Activated CD8-positive, alpha-beta memory T cell treated with anti-CD3 and anti-CD28 coated beads, Interleukin-2, amount 50 U/mL, for 24 hours (primary cell): ENCODE data around the gene HOXA13.

Experiments
- DNase-seq: peaks from one replicate; pipeline ENCODE4 v3.0.0-alpha.2; 2020; ENCODE audit errors: extremely low read depth

Gene HOXA13

DNA sequence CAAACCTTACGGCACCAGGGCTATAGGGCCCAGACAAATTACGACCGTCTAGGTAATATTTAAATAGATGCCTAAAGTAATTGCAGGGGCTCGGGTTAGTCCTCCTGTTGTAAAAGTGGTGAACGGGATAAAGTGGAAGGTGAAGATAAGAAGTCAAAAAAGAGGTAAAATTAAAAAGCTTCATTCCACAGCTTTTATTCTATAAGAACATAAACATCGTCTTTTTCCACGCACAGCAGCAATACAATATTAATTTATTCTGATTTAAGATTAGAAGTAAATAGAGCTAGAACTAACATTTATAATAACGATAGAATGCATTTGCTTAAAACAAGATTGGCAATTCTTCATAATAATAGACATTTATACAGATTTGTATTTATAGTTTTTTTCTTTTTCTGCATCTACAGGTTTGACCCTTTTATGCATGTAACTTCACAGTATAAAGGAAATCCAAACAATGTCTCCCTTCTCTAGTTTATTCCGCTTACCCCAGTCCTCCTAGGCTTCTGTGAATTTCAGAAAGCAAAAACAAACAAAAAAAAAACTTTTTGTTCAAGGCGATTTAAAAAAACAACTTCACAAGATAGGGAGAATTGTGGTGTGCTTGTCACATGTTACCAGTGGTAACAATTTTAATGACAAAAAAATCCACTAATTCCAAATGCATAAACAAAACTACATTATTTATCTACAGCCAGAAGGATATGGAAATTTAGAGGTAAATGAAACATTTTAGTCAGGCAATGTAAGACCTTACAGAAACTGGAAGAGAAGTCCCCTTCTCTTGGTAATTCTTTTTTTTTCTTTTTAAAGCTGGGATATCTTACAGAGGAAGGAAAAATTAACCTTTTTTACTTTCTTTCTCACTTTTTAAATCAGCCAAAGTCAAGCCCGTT, 29.2 kb downstream of the HOXA13 start:
- DNase-seq, result no peak

DNA sequence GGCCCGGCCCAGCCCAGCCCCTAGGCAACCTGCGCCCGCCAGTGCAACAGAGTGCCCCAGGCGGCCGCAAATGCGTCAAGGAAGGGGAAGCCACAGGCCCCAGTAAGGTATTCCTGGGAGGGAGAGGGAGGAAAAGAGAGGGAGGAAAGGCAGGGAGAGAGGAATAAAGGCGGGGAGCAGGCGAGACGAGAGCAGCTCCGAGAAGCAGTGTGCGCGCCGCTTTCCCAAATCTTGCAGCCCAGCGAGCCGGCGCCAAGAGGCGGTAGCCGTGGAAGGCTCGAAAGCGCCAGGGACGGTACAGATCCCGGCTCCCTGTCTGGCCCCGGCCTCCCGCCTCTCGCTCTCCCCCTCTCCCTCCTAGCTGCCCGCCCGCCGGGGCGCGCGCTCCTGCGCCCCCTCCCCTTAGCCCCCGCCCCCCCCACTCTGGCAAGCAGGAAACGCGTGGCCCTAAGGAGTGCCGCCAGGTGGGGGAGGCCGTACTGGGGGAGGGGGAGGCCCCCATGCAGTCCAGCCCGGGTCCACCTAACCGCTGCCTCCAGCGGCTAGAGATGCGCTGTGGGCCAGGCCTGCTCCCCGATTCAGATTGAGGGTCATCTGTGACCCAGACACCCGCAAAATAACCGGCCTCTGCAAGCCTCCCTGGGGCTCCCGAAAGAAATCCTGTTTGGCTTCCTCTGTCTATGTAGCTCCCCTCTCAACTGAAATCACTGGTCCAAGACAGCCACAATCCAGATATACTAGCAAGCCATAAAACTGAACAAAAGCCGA, 30.0 kb downstream of the HOXA13 start:
- no peak for DNase-seq

DNA sequence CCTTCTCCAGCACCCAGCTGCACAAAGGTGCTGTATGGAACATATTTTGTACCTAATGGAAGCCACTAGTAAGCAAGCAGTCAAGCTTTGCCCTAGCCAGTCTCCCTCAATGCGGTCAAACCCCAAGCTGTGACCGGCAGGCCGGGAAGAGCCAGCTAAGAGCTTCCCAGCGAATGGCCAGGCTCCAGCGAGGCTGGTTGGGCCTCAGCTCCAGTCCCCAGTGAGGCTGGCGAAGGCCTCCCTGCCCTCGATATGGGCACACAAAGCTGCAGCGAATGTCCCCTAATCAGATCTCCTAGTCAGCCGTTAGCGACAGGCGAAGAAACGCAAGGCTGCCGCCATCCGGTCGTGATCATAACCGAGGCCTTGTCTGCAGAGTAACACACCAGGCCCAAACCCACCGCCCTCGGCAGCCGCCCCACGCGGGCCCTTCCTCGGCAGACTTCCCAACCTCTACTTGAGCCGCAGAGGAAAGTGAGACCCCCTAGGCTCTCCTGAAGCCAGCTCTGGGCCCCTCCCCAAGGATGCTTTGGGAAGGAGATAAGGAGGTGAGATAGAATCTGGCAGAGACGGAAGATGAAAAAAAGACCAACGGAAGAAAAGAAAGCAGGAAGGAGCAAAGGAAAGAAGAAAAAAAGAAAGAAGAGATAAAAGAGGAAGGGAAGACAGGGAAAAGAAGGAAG, 31.5 kb downstream of the HOXA13 start:
- DNase-seq, result no peak

DNA sequence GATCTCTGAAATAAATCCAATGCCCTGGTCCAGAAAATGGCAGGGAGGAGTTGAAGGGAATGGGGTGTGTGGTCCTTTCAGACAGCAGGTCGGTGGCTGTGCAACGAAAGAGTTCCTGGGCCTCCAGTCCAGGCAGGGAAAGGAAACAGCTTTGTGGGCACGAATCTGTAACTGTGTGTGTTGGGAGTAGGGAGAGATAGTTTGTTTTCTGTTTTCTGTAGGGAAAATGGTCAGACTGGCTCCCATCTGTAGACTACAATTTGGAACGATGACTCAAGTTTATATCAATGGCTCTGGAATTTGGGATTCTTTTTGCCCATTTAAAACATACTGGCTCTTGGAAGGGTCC, 32.0 kb downstream of the HOXA13 start:
- DNase-seq, result no peak

DNA sequence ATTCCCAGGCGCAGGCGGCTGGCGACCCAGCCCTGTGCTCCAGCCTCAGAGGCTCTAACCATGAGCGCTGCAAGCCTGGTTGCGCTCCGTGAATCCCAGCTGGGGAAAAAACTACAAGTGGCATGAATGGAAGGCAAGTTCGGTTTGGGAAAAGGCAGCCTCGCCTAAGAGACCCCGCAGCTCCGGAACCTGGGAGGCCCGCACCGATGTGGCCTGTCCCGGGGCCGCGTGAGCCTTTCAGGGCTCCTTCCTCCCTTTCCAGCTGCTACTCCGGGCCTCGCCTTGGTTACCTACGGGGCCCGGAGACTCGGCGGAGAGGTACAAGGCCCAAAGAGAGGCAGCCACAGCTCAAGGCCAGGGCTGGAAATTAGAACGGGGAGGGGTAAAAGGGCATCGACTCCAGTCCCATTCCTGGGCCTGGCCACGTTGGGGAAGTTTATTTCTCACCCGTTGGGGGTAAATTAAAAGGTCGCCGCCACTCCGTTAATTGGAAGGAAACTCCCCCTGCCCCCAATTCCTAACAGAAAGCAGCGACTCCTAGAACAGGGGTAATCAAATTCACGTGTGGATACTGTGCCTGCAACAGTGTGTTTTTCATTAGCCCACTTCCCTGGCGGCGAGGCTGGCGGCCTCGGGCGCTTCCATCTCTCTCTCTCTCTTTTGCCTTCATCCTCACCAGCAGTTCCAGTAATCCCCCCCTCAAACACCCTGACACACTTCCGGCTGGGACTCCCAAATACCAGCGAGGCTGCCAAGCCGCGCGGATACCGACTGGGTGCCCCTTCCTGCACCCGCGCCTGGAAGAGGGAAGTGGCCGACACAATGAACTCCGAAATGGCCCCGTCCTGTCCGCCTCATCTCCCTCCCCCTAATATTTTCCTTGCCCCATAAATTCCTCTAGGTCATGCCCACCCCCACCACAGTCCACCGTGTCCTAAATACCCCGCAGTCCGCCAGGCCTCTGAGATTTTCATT, 33.1 kb downstream of the HOXA13 start:
- DNase-seq, result no peak

DNA sequence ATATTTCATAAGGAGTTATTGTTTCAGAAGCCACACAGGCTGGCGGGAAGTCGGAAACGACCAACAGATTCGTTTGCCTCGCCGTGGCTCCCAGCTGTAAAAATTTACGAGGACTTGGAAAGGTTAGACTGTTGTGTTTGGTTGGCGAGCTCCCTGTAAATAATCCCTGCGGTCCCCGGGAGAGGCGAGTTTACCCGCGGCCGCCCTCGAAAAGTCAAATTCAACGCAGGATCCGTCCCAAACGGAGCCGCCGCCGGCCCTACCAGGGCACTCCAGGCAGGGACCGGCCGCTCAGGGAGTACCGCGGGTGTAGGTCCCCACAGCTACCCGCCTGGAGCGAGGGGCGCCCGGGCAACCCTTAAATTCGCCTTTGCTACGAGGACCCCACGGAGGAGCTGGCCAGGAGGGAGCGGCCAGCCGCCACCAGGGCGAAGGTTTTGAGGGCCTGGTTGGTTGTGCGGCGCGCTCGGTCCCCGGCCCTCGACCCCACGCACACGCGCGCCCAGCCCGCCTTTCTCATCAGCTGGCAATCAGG, 33.8 kb downstream of the HOXA13 start:
- no peak for DNase-seq

DNA sequence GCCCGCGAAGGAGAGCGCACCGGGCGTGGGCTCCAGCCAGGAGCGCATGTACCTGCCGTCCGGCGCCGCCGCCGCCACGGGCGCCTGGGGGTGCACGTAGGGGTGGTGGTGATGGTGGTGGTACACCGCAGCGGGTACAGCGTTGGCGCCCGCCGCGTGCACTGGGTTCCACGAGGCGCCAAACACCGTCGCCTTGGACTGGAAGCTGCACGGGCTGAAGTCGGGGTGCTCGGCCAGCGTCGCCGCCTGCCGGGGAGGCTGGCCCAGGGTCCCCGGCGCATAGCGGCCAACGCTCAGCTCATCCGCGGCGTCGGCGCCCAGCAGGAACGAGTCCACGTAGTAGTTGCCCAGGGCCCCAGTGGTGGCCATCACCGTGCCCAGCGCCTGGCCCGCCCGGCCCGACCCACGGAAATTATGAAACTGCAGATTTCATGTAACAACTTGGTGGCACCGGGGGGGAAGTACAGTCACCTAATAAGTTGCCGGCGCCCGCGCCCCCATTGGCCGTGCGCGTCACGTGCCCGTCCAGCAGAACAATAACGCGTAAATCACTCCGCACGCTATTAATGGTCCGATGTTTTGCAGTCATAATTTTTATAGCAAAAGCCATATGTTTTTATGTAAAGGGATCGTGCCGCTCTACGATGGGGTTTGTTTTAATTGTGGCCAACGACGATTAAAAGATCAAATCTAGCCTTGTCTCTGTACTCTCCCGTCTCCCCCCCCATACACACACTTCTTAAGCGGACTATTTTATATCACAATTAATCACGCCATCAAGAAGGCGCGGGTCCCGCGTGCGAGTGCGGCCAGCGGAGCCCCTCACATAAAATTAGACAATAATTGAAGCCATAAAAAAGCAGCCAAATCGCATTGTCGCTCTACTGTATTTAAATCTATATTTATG, 34.5 kb downstream of the HOXA13 start, which contains the start of gene HOXA9:
Gene HOXA9, minus strand, starts transcription at position 449 of the 907 bp plus-strand sequence. Its CDS starts 80 bp downstream, at position 369.
- DNase-seq, result no peak

DNA sequence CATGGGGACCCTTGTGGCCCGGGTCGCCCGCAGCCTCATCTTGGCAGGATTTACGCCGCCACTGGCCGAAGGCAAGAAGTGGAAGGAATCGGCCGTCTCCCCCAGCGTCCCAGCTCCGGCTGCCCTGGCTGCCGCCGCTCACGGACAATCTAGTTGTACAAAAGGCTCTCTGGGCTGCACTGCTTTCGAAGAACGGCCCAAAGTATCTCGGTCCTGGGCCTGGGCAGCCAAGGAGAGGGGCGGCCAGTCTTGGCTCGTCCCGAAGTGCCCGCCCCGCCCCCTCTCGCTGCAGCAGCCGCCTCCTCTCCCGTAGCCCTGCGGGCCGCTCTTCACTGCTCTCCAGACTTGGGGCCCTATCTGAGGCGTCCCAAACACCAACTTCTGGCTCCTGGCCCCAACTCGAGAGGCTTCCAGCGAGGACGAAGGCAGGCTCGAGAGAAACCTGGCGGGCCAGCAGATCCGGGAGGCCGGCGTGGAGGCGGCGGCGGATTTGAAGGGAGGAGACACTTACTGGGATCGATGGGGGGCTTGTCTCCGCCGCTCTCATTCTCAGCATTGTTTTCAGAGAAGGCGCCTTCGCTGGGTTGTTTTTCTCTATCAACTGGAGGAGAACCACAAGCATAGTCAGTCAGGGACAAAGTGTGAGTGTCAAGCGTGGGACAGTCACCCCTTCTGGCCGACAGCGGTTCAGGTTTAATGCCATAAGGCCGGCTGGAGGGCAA, 35.4 kb downstream of the HOXA13 start:
- DNase-seq, result no peak

DNA sequence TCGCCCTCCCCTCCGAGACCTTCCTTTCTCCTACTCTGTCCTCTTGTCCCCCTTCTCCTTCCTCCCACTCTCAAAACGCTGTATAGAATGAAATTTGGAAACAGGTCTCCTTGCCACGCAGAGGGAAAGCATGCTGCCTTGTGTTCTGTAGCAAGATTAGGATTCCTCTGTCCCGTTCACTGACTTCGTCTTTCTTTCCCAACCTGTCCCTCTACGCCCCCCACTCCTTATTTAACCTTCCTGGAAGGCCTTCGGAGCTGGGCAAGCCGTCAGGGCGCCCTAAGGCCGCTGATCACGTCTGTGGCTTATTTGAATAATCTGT, 35.9 kb downstream of the HOXA13 start:
- DNase-seq, result no peak

DNA sequence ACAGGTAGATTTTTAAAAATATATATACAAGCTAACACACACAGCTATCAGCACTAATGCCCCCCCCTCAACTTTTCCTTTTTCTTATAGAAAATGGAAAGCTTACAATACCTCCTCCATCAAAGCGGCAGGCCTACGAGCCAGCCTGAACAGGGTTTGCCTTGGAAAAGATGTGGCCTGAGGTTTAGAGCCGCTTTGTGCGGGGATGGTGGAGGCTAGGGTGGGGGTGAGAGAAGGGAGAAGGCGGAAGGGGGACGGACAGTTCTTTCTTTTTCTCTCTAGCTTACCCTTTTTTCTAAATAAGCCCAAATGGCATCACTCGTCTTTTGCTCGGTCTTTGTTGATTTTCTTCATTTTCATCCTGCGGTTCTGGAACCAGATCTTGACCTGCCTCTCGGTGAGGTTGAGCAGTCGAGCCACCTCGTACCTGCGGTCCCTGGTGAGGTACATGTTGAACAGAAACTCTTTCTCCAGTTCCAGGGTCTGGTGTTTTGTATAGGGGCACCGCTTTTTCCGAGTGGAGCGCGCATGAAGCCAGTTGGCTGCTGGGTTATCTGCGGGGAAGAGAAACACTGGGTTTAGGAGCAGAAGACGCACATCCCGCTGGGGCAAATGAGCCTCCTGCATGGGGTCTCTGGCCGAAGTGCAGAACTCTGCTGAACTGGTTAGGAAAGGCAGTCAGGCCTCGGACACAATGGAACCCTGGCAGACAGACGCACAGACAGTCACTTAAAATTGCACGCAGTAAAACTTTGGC, 36.4 kb downstream of the HOXA13 start:
- DNase-seq, result no peak

DNA sequence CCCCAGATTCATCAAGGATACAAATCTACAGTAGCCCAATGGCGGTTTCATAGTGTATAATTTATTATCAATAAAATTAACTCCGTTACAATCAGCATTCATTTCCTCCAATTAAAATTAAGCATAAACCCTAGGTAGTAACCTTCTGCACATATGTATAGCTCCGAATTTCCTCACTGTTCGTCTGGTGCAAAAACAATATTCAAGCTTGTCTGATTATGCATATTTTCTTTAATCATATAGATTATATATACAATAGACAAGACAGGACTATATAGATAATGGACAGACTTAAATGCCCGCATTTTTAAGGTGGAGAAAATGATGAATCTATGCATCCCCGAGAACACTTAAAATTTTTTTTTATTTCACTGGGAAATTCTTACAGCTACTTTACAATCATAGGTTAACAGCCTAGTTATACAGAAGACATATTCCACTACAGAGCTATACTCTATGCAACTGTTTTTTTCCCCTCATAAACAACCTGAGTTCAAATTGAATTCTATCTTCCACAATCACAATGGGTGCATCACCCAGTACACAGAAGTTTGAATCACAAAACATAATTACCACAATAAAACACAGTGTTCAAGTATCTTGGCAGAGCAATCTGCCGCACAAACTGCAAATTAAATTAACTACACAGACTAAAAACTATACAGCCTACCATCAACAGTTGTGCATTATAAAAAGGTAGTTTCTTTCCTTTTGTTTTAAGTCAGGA, 37.2 kb downstream of the HOXA13 start:
- DNase-seq, result no peak

DNA sequence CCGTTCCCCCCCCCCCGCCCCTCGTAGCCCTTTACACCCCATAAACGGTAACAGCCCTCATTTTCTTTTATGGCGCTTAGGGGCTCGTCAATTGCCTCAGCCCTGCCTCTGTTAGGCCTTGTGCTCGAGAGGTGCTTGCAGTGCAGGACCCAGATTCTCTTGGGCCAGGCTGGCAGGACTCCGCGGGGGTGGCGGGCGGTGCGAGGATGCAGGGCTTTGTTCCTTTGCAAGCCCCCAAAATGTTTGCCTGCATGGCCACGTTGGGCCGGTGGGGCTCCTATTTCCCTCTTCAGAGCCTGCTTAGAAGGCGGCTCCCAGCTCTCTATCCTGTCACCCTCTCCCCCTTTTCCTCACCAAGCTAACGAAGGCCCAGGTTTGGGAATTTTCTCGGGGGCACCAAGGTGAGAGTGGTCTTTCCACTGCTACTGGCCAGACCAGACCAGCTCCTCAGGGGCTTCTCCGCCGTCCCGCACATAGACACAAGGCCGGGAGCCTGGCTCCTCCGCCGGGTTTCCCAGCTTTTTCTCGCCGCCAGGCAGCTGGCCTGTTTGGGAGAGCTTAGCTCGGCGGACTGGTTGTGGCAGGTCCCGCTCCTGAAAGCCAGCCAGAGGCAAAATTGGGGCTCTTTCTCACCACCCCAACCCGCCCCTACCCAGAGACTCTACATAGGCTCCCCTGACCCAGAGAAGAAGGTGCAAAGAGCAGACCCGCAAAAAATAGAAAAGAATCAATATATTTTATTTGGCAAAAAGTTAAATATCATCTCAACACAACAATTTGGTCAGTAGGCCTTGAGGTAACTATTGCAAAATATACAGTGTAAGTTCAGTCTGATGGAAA, 38.0 kb downstream of the HOXA13 start:
- DNase-seq, result no peak

DNA sequence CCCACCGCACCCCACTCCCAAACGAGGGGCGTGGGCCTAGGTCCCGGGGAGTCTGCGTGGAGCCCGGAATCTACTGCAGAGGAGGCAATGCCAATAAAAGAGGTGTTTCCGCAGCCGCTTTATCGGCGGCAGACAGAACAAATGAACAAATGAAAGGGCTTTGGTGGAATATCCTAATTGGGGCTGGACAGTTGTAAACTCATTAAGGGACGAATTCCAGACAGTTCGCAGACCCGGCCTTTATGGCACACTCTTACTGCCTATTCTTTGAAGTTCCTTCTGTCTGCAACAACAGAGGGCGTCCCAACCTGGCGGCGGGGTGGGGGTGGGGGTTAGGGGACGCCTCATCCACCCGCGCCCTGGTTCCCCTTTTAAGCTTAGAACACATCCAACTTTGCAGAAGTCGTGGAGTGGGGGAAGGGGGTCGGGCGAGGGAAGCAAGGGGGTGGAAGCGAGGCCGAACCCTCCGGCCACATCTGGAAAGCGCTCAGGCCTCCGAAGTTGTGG, 38.6 kb downstream of the HOXA13 start:
- DNase-seq, result no peak

DNA sequence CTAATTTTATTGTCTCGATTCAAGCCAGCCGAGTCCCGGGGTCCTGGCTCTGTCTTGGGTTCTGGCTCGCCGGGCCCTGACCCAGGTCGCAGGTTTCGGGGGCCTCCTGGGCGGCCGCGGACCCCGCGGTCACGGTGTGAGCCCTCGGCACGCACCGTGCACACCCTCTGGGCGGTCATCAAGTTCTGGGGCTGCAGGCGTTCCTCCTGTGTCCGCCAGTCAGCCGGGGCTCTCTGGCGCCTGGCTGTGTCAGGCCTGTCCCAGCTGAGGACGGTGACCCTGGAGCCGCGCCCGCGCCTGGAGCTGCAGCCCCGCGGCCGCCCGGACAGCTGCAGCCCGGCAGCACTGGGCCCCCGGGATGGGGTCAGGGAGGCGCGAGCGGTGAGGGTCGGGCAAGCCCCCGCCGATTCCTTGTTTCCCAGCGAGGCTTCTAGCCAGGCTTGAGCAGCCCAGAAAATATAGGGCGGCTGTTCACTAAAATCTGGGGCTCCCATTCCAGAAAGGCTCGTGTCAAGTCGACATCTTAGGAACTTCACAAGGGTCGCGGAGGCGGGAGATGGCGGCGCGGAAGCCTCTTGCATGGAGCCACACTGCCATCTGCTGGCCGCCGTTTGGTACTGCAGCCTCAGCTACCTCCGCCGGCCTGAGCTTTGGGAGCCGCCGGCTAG, 39.2 kb downstream of the HOXA13 start:
- peak; percentile 64 for DNase-seq

DNA sequence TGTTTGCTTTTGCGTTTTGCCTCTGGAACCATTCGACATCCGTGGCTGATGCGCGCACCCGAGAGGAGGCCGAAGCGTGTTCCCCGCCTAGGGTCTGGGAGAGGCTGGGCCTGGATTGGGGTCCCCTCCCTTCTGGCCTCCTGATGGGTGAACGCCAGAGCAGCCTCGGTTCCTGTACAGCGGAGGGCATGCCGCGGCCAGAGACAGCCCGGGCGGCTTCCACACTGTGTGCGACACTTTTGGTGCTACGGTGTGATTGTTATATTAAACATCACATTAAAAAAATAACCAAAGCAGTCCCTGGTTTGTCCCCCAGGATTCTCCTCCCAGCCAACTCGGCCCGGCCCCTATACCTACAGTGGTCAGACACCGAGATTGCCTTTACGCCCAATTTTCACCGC, 39.7 kb downstream of the HOXA13 start:
- no peak for DNase-seq
